Measurements from ENCODE around the gene OSTN.

The OSTN gene, protein sequence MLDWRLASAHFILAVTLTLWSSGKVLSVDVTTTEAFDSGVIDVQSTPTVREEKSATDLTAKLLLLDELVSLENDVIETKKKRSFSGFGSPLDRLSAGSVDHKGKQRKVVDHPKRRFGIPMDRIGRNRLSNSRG

DNA sequence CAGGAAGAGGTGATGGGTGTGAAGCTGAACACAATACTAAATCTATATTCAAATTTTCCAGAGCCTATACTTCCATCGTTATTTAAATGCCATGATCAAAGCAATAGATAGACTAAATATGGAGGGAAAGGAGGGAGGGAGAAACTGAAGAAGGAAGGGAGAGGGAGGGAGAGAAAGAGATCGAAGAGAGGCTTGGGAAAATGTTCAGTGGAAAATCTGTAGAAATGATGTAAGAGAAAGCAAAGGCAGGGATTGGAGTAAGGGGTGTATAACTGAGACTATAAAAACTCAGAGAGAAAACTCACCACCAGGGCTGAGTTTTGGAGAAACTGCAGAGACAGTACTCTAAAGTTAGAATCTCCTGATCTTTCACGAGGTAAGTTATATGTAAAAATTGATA is at the start of gene OSTN:
TSS of gene OSTN (plus strand) at position 310 of the 400 bp plus-strand sequence. CDS start 13,292 bp downstream, outside the sequence.
- no peak within 1 kb of the TSS for H3K4me3 ChIP-seq (ENCODE audit: low read depth, low read length)
- TF ChIP-seq, protein P1, sequence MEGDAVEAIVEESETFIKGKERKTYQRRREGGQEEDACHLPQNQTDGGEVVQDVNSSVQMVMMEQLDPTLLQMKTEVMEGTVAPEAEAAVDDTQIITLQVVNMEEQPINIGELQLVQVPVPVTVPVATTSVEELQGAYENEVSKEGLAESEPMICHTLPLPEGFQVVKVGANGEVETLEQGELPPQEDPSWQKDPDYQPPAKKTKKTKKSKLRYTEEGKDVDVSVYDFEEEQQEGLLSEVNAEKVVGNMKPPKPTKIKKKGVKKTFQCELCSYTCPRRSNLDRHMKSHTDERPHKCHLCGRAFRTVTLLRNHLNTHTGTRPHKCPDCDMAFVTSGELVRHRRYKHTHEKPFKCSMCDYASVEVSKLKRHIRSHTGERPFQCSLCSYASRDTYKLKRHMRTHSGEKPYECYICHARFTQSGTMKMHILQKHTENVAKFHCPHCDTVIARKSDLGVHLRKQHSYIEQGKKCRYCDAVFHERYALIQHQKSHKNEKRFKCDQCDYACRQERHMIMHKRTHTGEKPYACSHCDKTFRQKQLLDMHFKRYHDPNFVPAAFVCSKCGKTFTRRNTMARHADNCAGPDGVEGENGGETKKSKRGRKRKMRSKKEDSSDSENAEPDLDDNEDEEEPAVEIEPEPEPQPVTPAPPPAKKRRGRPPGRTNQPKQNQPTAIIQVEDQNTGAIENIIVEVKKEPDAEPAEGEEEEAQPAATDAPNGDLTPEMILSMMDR (IDR thresholded peaks at IDR 0.05; ENCODE audit: borderline replicate concordance, insufficient read depth, low read depth, low read length): no peak

DNA sequence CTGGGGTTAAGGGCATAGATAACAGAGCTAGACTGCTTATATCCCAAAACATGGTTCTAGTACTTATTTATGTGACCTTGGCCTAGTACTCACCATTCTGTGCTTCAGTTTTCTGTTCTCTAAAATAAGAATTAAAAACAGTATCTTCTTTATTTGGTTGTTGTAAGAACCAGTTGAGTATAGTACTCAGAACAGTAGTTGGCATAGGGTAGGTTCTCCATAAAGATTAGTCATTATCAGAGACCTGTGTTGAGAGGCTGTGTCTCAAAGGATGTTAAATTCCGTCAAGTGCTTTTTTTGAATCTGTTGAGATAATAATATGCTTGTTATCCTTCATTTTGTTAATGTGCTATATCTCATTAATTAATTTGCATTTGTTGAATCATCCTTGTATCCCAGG is 47.4 kb upstream of the OSTN start:
- TF ChIP-seq, protein P1 (IDR thresholded peaks at IDR 0.05; ENCODE audit: borderline replicate concordance, insufficient read depth, low read depth, low read length): no peak
- no peak overlapping the region for H3K4me3 ChIP-seq (ENCODE audit: low read depth, low read length)

DNA sequence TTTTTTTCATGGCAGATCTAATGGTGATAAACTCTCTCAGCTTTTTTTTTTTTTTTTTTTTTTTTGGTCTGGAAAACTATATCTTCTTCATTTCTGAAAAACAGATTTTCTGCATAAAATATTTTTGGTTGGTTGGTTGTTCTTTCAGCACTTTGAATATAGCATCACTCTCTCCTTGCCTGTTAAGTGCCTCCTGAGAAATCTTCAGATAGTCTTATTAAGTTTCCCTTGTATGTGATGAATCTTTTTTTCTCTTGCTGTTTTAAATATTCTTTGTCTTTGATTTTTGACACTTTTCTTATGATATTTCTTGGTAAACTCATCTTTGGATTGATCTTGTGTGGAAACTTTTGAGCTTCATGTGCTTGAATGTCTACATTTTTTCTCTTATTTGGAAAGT is 44.2 kb upstream of the OSTN start:
- TF ChIP-seq, protein P1 (IDR thresholded peaks at IDR 0.05; ENCODE audit: borderline replicate concordance, insufficient read depth, low read depth, low read length): no peak

DNA sequence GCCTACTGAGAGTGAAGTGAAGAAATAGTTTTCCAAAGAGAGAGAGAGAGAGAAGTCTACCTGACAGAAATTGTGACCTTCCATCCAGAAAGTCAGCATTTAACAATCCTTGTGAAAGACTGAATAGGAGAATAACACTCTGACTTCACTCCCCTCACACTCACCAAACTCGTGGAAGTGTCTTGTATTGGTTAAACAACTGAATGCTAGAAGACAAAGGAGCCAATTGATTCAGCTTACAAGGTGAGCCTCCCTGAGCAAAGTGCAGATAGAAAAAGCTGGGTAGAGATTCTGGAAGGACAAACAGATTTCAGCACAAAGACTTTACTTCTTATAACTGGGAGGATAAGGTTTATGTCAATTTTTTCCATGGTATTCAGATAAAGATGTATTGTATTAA is 40.8 kb upstream of the OSTN start:
- TF ChIP-seq, protein P1 (IDR thresholded peaks at IDR 0.05; ENCODE audit: borderline replicate concordance, insufficient read depth, low read depth, low read length): no peak
- H3K4me3 ChIP-seq (ENCODE audit: low read depth, low read length): no peak overlapping the region

More for the DNA sequence above, 44.2 kb upstream of the OSTN start:
- no peak overlapping the region for H3K4me3 ChIP-seq (ENCODE audit: low read depth, low read length)

DNA sequence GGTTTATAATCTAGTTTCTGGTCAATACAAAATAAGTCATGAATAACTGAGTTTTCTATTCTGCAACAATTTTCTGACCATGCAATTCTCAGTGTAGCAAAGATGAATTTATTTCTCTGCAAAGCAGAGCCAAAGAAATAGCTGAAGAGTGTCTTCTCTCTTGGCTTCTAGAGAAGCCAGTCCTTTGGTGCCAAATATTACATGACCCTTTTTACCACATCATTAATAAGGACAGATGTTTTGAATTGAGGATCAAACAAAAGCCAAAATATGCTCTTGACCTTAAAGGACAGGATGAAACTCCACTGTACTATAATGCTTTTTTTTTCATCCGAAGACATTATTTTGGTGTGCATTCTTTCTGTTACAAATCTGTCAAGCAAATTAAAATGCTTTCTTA is 40.2 kb upstream of the OSTN start:
- TF ChIP-seq, protein P1 (IDR thresholded peaks at IDR 0.05; ENCODE audit: borderline replicate concordance, insufficient read depth, low read depth, low read length): no peak
- no peak overlapping the region for H3K4me3 ChIP-seq (ENCODE audit: low read depth, low read length)

DNA sequence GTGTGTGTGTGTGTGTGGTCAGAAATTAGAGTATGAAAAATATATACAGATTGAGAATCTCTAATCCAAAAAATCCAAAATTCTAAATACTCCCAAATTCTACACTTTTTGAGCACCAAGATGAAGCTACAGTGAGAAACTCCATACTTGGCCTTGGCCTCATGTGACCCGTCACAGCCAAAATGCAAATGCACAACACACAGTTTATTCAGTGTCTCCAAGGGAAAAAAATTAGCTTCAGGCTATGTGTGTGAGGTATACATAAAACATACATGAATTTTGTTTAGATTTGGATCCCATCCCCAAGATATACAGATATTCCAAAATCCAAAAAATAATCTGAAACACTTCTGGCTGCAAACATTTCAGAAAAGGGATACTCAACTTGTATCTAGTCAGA is 33.2 kb upstream of the OSTN start:
- H3K4me3 ChIP-seq (ENCODE audit: low read depth, low read length): no peak overlapping the region
- TF ChIP-seq, protein P1 (IDR thresholded peaks at IDR 0.05; ENCODE audit: borderline replicate concordance, insufficient read depth, low read depth, low read length): no peak

DNA sequence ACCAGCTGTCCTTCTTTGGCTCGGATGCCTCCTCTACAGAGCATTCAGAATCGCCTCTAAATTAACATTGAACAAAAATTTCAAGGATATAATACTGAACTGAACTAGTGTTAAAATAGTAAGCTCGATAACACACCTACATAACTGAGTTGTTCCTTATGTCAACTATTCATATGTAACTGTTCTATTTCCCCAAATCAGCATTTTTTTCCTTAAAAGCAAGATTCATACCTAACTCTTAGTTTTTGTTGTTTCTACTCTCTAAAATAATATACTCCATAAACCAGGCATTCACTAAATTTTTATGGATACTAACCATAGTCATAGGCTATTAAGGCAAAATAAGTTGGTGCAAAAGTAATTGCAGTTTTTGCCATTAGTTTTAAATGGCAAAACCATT is 32.7 kb upstream of the OSTN start:
- TF ChIP-seq, protein P1 (IDR thresholded peaks at IDR 0.05; ENCODE audit: borderline replicate concordance, insufficient read depth, low read depth, low read length): no peak
- no peak overlapping the region for H3K4me3 ChIP-seq (ENCODE audit: low read depth, low read length)

Data from GM12875 (cell line).